A549 (cell line): ENCODE measurements around the gene TCEA2. TPM values are rescaled to one million over a fixed set of nuclear protein-coding genes. Genes with fewer than 3 reads are reported as not detected.

ENCODE experiments used
- ATAC-seq, 2 experiments: fragments of 200-7000 bp in 1 of 2; fragments of >200 bp in 1 of 2; cut with Nextera tagmentation in 1 of 2; cut with Tn5 transposase in 1 of 2; 3 replicates each; pipeline versions ENCODE4 v1.8.0 to v1.9.1; 2018 to 2020; ENCODE audit warnings: mild to moderate bottlenecking in 1 of 2, moderate library complexity in 1 of 2
- CTCF ChIA-PET: fragments of 300-600 bp; sonication (Branson Sonifier 250); formaldehyde crosslinking; extraction: SDS; loops from one replicate; lab custom pipeline; 2021; ENCODE audit warnings: antibody characterized with exemption, inconsistent platforms; lab: Yijun Ruan, JAX
- POLR2A ChIA-PET: fragments of 350-600 bp; formaldehyde crosslinking; extraction: SDS; loops from one replicate; lab custom pipeline; 2021; ENCODE audit warnings: antibody characterized with exemption, inconsistent platforms; lab: Yijun Ruan, JAX
- DNase-seq, 2 experiments: peaks; one replicate each; pipeline versions ENCODE4 v3.0.0 to v3.0.0-alpha.2; 2011 to 2016; ENCODE audit warnings: low read depth in 1 of 2, low spot score in 1 of 2
- FAIRE-seq: peaks from 2 replicates; lab custom pipeline; 2011; peaks lifted over from hg19 to GRCh38; lab: Jason Lieb, UNC
- H3K27ac ChIP-seq, 2 experiments: fragments of >200 bp; sonication (Bioruptor Twin); formaldehyde crosslinking; 3 replicates each; pipeline ENCODE4 v1.5.1; 2016 to 2017
- H3K4me1 ChIP-seq: fragments of >200 bp; sonication (Bioruptor Twin); formaldehyde crosslinking; 3 replicates; pipeline ENCODE4 v1.6.1; 2016
- H3K4me2 ChIP-seq: fragments of >200 bp; sonication (Bioruptor Twin); formaldehyde crosslinking; 3 replicates; pipeline ENCODE4 v1.6.1; 2016
- H3K4me3 ChIP-seq: fragments of >200 bp; sonication (Bioruptor Twin); formaldehyde crosslinking; 3 replicates; pipeline ENCODE4 v1.5.1; 2016
- H3K9me3 ChIP-seq: fragments of >200 bp; sonication (Bioruptor Twin); formaldehyde crosslinking; 3 replicates; pipeline ENCODE4 v1.6.1; 2016
- BHLHE40 ChIP-seq: IDR thresholded peaks from 2 replicates; pipeline ENCODE4 v1.6.1; 2012; ENCODE audit warnings: low read depth, low read length, inconsistent platforms
- CBX8 ChIP-seq: fragments of 200-600 bp; sonication (generic); IDR thresholded peaks from 2 replicates; pipeline ENCODE4 v1.6.1; 2016
- CEBPB ChIP-seq, 2 experiments: fragments of >200 bp in 1 of 2; sonication (Bioruptor Twin) in 1 of 2; formaldehyde crosslinking in 1 of 2; IDR thresholded peaks; 2 replicates each; pipeline ENCODE4 v1.6.1; 2012 to 2016
- CHD4 ChIP-seq: fragments of 200-600 bp; sonication (generic); IDR thresholded peaks from 2 replicates; pipeline ENCODE4 v1.6.1; 2016; ENCODE audit warnings: antibody characterized with exemption, mild to moderate bottlenecking, borderline replicate concordance
- EHF ChIP-seq: fragments of 250-450 bp; sonication (Bioruptor Pico); IDR thresholded peaks from 2 replicates; pipeline ENCODE4 v1.5.0; 2020; ENCODE audit warnings: mild to moderate bottlenecking
- EHMT2 ChIP-seq: fragments of 200-600 bp; sonication (generic); IDR thresholded peaks from 2 replicates; pipeline ENCODE4 v1.6.1; 2016; ENCODE audit warnings: antibody characterized with exemption, low read depth, mild to moderate bottlenecking, moderate library complexity
- HOXB5 ChIP-seq: fragments of 250-450 bp; sonication (Bioruptor Pico); IDR thresholded peaks from 2 replicates; pipeline ENCODE4 v1.5.0; 2020; ENCODE audit warnings: mild to moderate bottlenecking, moderate library complexity
- KDM1A ChIP-seq: fragments of 200-600 bp; sonication (generic); IDR thresholded peaks from 2 replicates; pipeline ENCODE4 v1.6.1; 2016; ENCODE audit warnings: low read depth, mild to moderate bottlenecking
- KDM5A ChIP-seq: fragments of 200-600 bp; sonication (generic); IDR thresholded peaks from 2 replicates; pipeline ENCODE4 v1.6.1; 2016; ENCODE audit warnings: antibody characterized with exemption, mild to moderate bottlenecking
- MAFK ChIP-seq: fragments of 450-650 bp; IDR thresholded peaks from 2 replicates; pipeline ENCODE4 v1.6.1; 2014; ENCODE audit not compliant: partially characterized antibody
- NFE2L2 ChIP-seq: fragments of 150-350 bp; conservative IDR thresholded peaks from 2 replicates; pipeline ENCODE4 v1.6.1; 2014; ENCODE audit warnings: low read length
- POLR2A ChIP-seq: IDR thresholded peaks from 2 replicates; pipeline ENCODE4 v1.6.1; 2012; ENCODE audit warnings: mild to moderate bottlenecking, low read length
- POLR2AphosphoS2 ChIP-seq: conservative IDR thresholded peaks from 2 replicates; pipeline ENCODE4 v1.6.1; 2012; ENCODE audit warnings: low read length, improper control_type of control experiment, inconsistent platforms
- RFX5 ChIP-seq: fragments of 450-650 bp; IDR thresholded peaks from 2 replicates; pipeline ENCODE4 v1.7.1; 2014; ENCODE audit warnings: antibody characterized with exemption, mild to moderate bottlenecking, moderate library complexity
- ZC3H11A ChIP-seq: fragments of 450-650 bp; IDR thresholded peaks from 2 replicates; pipeline ENCODE4 v1.6.1; 2014; ENCODE audit warnings: antibody characterized with exemption, mild to moderate bottlenecking
- ZNF302 ChIP-seq: fragments of 250-450 bp; sonication (Bioruptor Pico); IDR thresholded peaks from 2 replicates; pipeline ENCODE4 v1.9.0; 2021; ENCODE audit warnings: inconsistent platforms, mild to moderate bottlenecking, moderate library complexity
- WGBS: methylation state at CpG from one replicate; pipeline ENCODE4 v1.1.6; 2017; ENCODE audit errors: missing lambda C conversion rate; 5-methylcytosine and 5-hydroxymethylcytosine counted together
- polyA plus RNA-seq, 4 experiments: library from polyadenylated mRNA; depleted of rRNA in 3 of 4; stranded (reverse); fragments of >200 nt; fragmentation: RNase III in 1 of 4; extraction: RNeasy Plus Mini Kit Qiagen cat#74134 plus additional on column Dnase treatment in 1 of 4; gene quantifications; 2 replicates in 3 of 4; 3 replicates in 1 of 4; pipeline ENCODE4 v1.2.3, GENCODE V29; 2011 to 2017
- TF ChIP-seq, protein P1 (sequence below): IDR thresholded peaks from 2 replicates; pipeline ENCODE4 v1.6.1; 2012; ENCODE audit warnings: low read depth, borderline replicate concordance
- TF ChIP-seq, protein P2 (sequence below): fragments of >200 bp; sonication (Bioruptor Twin); formaldehyde crosslinking; IDR thresholded peaks from 3 replicates; pipeline ENCODE4 v1.6.1; 2016
- TF ChIP-seq, protein P3 (sequence below): IDR thresholded peaks from 2 replicates; pipeline ENCODE4 v1.6.1; 2012
- TF ChIP-seq, protein P4 (sequence below): IDR thresholded peaks from 2 replicates; pipeline ENCODE4 v1.6.1; 2012
- TF ChIP-seq, protein P5 (sequence below): fragments of 250-450 bp; sonication (Bioruptor Pico); IDR thresholded peaks from 2 replicates; pipeline ENCODE4 v1.5.0; 2020; ENCODE audit warnings: low read depth, mild to moderate bottlenecking, moderate library complexity
- TF ChIP-seq, protein P6 (sequence below): fragments of 450-650 bp; IDR thresholded peaks from 2 replicates; pipeline ENCODE4 v1.6.1; 2014; ENCODE audit warnings: antibody characterized with exemption

TCEA2 gene
- polyA plus RNA-seq, 2 of the 4 experiments (the other 2 are of a cell fraction): 11.2 to 29.8 TPM

DNA sequence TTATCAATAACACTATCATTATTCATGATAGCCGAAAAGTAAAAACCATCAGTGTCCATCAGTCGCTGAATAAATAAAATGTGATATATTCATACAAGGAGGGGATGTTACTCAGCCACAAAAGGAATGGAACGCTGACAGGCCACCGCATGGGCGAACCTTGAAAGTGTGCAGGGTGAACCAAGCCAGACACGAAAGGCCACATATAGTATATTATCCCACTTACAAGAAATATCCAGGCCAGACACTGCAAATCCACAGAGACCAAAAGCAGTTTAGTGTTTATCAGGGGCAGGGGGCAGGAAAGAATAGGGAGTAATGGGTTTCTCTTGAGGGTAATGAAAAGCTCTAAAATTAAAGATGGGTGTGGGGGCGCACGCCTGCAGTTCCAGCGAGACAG, 19.2 kb upstream of the TCEA2 start:
- FAIRE-seq (no peak), DNase-seq (no peak), ATAC-seq (no peak)
- TF ChIP-seq ZNF302 (CRISPR knock-in tag) (no peak), EHF (CRISPR knock-in tag) (no peak), KDM1A (no peak), BHLHE40 (no peak)
- TF ChIP-seq, protein P1, sequence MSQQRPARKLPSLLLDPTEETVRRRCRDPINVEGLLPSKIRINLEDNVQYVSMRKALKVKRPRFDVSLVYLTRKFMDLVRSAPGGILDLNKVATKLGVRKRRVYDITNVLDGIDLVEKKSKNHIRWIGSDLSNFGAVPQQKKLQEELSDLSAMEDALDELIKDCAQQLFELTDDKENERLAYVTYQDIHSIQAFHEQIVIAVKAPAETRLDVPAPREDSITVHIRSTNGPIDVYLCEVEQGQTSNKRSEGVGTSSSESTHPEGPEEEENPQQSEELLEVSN: no peak
- H3K27ac ChIP-seq: no peak overlapping the region; a peak in 1 of 6 replicates
- H3K9me3 ChIP-seq: no peaks in the 10 kb centered on the region
- ChIA-PET POLR2A (no interaction called here), CTCF (interaction anchor here (0.8 to 3.3 kb wide), 5 partner anchors 11 to 77 kb away, joined by 3 to 17 read pairs (median 5); no protein-coding TSS in a partner anchor)
- peaks cover 30% of the 10 kb centered on the region for H3K4me1 ChIP-seq
- H3K4me2 ChIP-seq: no peak overlapping the region
- H3K4me3 ChIP-seq: no peak overlapping the region
- WGBS: 90% methylated on average over 9 of the region's 9 CpGs

DNA sequence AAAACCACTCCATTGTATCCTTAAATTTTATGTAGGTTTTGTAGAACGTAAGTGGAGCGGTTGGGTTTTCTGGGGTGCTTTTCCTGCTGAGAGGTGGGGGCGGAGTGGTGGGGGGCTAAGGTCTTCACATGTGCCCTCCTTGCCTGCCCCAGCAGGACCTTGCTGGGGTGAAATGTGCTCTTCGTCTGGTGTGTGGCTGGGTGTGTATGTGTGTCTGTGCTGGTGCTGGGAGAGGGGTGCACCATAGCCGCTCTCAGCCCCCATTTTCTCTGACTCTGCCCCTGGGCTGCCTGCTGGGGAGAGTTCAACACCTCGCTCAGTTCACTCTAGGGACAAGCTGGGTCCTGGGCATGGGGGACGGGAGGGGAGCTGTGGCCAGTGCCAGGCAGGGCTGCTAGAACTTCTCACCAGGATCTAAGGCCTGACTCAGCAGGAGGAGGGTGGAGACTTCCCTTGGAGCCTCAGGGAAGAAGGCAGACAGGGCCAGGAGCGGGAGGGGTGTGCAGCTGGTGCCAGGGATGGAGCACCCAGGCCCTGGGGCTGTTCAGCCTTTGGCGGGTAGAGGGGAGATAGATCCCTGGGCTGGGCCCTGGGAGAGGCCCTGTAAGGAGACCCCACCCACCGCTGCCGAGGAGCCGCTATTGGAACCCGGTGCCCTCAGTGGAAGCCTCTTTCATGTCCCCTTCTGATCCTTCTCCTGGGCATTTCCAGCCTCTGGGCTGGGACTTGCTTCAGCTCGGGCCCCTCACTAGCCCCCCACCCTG, 18.3 kb upstream of the TCEA2 start:
- DNase-seq (peak; percentile 52 to 63), ATAC-seq (peak; percentile 71 to 82), FAIRE-seq (no peak)
- peak overlapping the region; percentile 72 for H3K4me2 ChIP-seq
- CTCF ChIA-PET: interaction anchor here (0.6 to 3.3 kb wide), 7 partner anchors 10 to 76 kb away, joined by 3 to 17 read pairs (median 5); no protein-coding TSS in a partner anchor
- POLR2A ChIA-PET: interaction anchor here (0.6 to 1.1 kb wide), 3 partner anchors 18 to 64 kb away, joined by 3 to 5 read pairs (median 3); partner anchors contain the start of genes PRPF6 and TCEA2
- 46% methylated on average over 14 of the region's 14 CpGs for WGBS
- no peaks in the 10 kb centered on the region for H3K9me3 ChIP-seq
- H3K4me1 ChIP-seq: peaks cover 27% of the 10 kb centered on the region
- H3K4me3 ChIP-seq: no peak overlapping the region
- H3K27ac ChIP-seq: peak overlapping the region; percentile 65 to 86
- TF ChIP-seq, protein P2, sequence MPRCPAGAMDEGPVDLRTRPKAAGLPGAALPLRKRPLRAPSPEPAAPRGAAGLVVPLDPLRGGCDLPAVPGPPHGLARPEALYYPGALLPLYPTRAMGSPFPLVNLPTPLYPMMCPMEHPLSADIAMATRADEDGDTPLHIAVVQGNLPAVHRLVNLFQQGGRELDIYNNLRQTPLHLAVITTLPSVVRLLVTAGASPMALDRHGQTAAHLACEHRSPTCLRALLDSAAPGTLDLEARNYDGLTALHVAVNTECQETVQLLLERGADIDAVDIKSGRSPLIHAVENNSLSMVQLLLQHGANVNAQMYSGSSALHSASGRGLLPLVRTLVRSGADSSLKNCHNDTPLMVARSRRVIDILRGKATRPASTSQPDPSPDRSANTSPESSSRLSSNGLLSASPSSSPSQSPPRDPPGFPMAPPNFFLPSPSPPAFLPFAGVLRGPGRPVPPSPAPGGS: no peak
- TF ChIP-seq, protein P3, sequence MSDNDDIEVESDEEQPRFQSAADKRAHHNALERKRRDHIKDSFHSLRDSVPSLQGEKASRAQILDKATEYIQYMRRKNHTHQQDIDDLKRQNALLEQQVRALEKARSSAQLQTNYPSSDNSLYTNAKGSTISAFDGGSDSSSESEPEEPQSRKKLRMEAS: peak; percentile 22; the same call in 1 of the 2 replicates
- TF ChIP-seq MAFK: peak; percentile 80

DNA sequence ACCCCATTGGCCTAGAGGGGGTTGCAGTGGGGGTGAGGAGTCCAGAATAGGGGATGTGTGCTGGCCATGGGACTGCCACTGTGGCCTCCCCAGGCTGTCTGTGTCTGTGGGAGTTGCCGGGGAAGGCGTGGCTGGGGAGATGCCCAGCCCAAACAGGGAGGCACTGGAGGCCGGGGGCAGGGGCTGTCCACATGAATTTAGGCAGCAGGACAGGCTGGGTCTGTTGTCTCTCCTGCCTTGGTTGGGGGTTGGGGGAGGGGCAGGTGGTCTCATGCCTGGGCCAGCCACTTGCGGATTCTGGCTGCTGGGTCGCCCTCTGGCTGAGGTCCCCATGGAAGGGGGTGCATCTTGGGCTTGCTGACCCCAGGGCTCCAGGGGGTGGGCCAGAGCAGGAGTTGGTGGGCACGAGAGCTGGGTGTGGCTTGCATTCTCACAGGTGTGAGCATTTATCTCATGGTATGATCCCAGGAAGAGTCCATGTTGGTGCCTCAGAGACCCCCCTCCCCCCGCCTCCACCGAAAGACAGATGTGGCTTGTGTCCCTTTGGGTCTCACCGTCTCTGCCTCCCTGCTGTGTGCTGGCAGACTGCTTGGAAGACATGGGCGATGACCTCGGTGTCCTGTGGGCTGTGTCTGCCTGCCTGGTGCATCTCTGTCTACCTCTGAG, 17.5 kb upstream of the TCEA2 start:
- peak overlapping the region; percentile 72 for H3K4me2 ChIP-seq
- peaks cover 34% of the 10 kb centered on the region for H3K4me1 ChIP-seq
- FAIRE-seq: no peak
- POLR2A ChIA-PET: interaction anchor here (1.1 kb wide), 1 partner anchor 65 kb away, joined by 3 read pairs; the partner anchor contains the start of gene PRPF6
- ATAC-seq: peak; percentile 6 to 14; a peak in 4 of 6 replicates
- no peak for DNase-seq
- H3K27ac ChIP-seq: peak overlapping the region; percentile 65 to 86
- 67% methylated on average over 4 of the region's 11 CpGs for WGBS
- CTCF ChIA-PET: interaction anchor here (0.6 to 3.3 kb wide), 4 partner anchors 12 to 43 kb away, joined by 3 to 17 read pairs (median 5); no protein-coding TSS in a partner anchor
- TF ChIP-seq, protein P3: no peak
- no peak for TF ChIP-seq CBX8
- TF ChIP-seq, protein P4, sequence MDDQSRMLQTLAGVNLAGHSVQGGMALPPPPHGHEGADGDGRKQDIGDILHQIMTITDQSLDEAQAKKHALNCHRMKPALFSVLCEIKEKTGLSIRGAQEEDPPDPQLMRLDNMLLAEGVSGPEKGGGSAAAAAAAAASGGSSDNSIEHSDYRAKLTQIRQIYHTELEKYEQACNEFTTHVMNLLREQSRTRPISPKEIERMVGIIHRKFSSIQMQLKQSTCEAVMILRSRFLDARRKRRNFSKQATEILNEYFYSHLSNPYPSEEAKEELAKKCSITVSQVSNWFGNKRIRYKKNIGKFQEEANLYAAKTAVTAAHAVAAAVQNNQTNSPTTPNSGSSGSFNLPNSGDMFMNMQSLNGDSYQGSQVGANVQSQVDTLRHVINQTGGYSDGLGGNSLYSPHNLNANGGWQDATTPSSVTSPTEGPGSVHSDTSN: no peak
- TF ChIP-seq KDM1A: no peak
- no peak overlapping the region for H3K4me3 ChIP-seq
- H3K9me3 ChIP-seq: no peaks in the 10 kb centered on the region

DNA sequence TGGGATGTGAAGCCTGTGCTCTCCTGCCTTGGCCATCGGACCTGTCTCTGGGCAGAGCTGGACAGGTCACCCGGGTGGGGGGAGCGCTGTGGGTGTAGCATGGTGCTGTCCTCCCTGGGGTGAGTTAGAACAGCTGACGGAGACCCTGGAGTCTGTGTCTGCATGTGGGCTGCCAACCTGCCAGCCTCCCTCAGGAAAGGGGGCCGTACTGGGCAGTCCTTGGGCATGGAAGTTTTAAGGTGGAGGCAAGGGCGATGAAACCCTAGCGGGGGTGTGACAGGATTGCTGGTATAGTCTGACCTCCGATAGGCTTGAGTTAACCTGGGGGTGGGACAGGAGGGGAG, 16.0 kb upstream of the TCEA2 start:
- H3K4me3 ChIP-seq: no peak overlapping the region
- H3K9me3 ChIP-seq: no peaks in the 10 kb centered on the region
- 100% methylated on average over 6 of the region's 8 CpGs for WGBS
- DNase-seq (no peak), ATAC-seq (no peak), FAIRE-seq (no peak)
- H3K27ac ChIP-seq: no peak overlapping the region
- ChIA-PET CTCF (interaction anchor here (1.0 to 1.6 kb wide), 4 partner anchors 9 to 74 kb away, joined by 3 to 6 read pairs (median 4); no protein-coding TSS in a partner anchor), POLR2A (no interaction called here)
- peaks cover 40% of the 10 kb centered on the region for H3K4me1 ChIP-seq
- no peak overlapping the region for H3K4me2 ChIP-seq
- TF ChIP-seq, protein P1: no peak
- no peak for TF ChIP-seq POLR2AphosphoS2
- TF ChIP-seq, protein P5, sequence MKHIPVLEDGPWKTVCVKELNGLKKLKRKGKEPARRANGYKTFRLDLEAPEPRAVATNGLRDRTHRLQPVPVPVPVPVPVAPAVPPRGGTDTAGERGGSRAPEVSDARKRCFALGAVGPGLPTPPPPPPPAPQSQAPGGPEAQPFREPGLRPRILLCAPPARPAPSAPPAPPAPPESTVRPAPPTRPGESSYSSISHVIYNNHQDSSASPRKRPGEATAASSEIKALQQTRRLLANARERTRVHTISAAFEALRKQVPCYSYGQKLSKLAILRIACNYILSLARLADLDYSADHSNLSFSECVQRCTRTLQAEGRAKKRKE (CRISPR knock-in tag): no peak
- TF ChIP-seq EHMT2: no peak
- TF ChIP-seq CEBPB (IDR thresholded peaks at IDR 0.05): no peak
- TF ChIP-seq, protein P6, sequence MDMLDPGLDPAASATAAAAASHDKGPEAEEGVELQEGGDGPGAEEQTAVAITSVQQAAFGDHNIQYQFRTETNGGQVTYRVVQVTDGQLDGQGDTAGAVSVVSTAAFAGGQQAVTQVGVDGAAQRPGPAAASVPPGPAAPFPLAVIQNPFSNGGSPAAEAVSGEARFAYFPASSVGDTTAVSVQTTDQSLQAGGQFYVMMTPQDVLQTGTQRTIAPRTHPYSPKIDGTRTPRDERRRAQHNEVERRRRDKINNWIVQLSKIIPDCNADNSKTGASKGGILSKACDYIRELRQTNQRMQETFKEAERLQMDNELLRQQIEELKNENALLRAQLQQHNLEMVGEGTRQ: no peak
- no peak for TF ChIP-seq EHF (CRISPR knock-in tag)
- TF ChIP-seq KDM5A: no peak
- TF ChIP-seq POLR2A: no peak
- no peak for TF ChIP-seq NFE2L2
- TF ChIP-seq ZC3H11A: no peak
- no peak for TF ChIP-seq RFX5
- no peak for TF ChIP-seq CHD4
- TF ChIP-seq HOXB5: no peak
